ENCODE data around the gene RIPPLY3.

The RIPPLY3 gene

GRCh38 chr21:37065561-37066177 is 59.2 kb downstream of the RIPPLY3 start:
- DNase-seq (ENCODE audit: low spot score), result no peak
- TF ChIP-seq CTCF (conservative IDR thresholded peaks at IDR 0.05; ENCODE audit: low read depth), result no peak
- H3K27ac ChIP-seq, result no peak overlapping the region
- ChIA-PET CTCF (no interaction called here), POLR2A (ENCODE audit: low non-redundant PET) (no interaction called here)

All from RWPE1 (cell line).